Smooth muscle cell (in vitro differentiated cells): ENCODE data around the gene NDUFS1. TPM values are rescaled to one million over a fixed set of nuclear protein-coding genes. Genes with fewer than 3 reads are reported as not detected.
"Not testable (repeated sequence)": the region's sequence is repeated elsewhere in the genome, so short reads cannot be mapped to it uniquely, and the experiment has no call there.

Experiments
- DNase-seq: peaks from one replicate; lab custom pipeline; 2025; ENCODE audit not compliant: unreplicated experiment; lab: John Stamatoyannopoulos, UW
- H2AFZ ChIP-seq: fragments of 200-600 bp; sonication (generic); 2 replicates; pipeline ENCODE4 v1.6.0; 2016; ENCODE audit warnings: antibody characterized with exemption, low read depth, mild to moderate bottlenecking
- H3F3A ChIP-seq: fragments of 200-600 bp; sonication (generic); 2 replicates; pipeline ENCODE4 v1.6.0; 2017; ENCODE audit warnings: antibody characterized with exemption, low read depth
- H3K27ac ChIP-seq: fragments of 200-600 bp; sonication (generic); 2 replicates; pipeline ENCODE4 v1.5.1; 2016; ENCODE audit warnings: low read depth, mild to moderate bottlenecking
- H3K27me3 ChIP-seq: fragments of 200-600 bp; sonication (generic); 2 replicates; pipeline ENCODE4 v1.6.1; 2016; ENCODE audit warnings: low read depth, mild to moderate bottlenecking
- H3K36me3 ChIP-seq: fragments of 200-600 bp; sonication (generic); 2 replicates; pipeline ENCODE4 v1.5.1; 2016; ENCODE audit warnings: low read depth
- H3K4me1 ChIP-seq: fragments of 200-600 bp; sonication (generic); 2 replicates; pipeline ENCODE4 v1.5.1; 2016; ENCODE audit warnings: low read depth
- H3K4me2 ChIP-seq: fragments of 200-600 bp; sonication (generic); 2 replicates; pipeline ENCODE4 v1.6.0; 2016; ENCODE audit warnings: mild to moderate bottlenecking
- H3K4me3 ChIP-seq: fragments of 200-600 bp; sonication (generic); 2 replicates; pipeline ENCODE4 v1.5.1; 2016; ENCODE audit warnings: mild to moderate bottlenecking
- H3K79me2 ChIP-seq: fragments of 200-600 bp; sonication (generic); 2 replicates; pipeline ENCODE4 v1.6.0; 2016; ENCODE audit warnings: low read depth, mild to moderate bottlenecking
- H3K9ac ChIP-seq: fragments of 200-600 bp; sonication (generic); 2 replicates; pipeline ENCODE4 v1.6.0; 2016; ENCODE audit warnings: low read depth
- H3K9me3 ChIP-seq: fragments of 200-600 bp; sonication (generic); replicated peaks from 2 replicates; pipeline ENCODE4 v1.5.1; 2016; ENCODE audit warnings: low read depth
- H4K20me1 ChIP-seq: fragments of 200-600 bp; sonication (generic); 2 replicates; pipeline ENCODE4 v1.6.0; 2016; ENCODE audit warnings: low read depth
- WGBS: methylation state at CpG from one replicate; pipeline ENCODE4 v1.1.7; 2016; ENCODE audit warnings: low lambda C conversion rate; 5-methylcytosine and 5-hydroxymethylcytosine counted together
- polyA plus RNA-seq: library from polyadenylated mRNA; unstranded; fragments of >200 nt; fragmentation: Nextera tagmentation; extraction: Ambion mirVana; gene quantifications from 2 replicates; pipeline ENCODE4 v1.2.1, GENCODE V29; 2016
- total RNA-seq: library from RNA; depleted of rRNA; stranded (reverse); fragments of >200 nt; gene quantifications from 2 replicates; pipeline ENCODE4 v1.2.3, GENCODE V29; 2014
- TF ChIP-seq, protein P1 (sequence below): fragments of 200-600 bp; sonication (generic); IDR thresholded peaks from 2 replicates; pipeline ENCODE4 v1.5.1; 2017; ENCODE audit warnings: borderline replicate concordance, mild to moderate bottlenecking, antibody characterized with exemption; ENCODE audit not compliant: insufficient read depth, poor library complexity, severe bottlenecking

The NDUFS1 gene
- total RNA-seq (101 and 182 TPM in 2 replicates), polyA plus RNA-seq (59.0 and 62.0 TPM in 2 replicates)

DNA sequence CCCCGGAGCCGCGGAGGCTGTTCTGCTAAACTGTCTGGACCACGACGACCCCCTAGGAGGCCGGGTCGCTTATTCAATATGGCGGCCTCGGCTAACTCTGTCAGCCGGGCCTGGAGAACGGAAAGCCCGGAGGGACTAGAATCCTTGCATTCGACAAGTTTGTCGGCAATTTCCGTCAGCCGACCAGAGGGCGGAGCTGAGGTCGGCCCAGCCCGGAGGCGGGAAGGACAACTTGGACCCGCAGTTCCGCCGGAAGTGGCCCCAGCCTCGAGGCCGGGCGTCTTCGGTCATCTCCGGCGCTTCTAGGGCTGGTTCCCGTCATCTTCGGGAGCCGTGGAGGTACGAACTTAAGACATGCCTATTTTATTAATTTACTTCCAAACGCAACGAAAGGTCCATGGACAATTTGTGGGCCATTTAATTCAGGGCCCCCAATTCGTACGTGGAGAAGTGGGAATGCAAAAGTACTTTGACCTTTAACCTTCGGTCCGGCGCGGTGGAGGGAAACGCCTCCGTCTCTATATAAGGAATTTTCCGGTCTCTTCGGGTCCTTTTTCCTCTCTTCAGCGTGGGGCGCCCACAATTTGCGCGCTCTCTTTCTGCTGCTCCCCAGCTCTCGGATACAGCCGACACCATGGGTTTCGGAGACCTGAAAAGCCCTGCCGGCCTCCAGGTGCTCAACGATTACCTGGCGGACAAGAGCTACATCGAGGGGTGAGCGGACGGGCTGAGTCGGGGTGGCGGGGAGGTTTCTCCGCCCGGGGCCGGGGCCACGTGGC is at the start of gene NDUFS1, which contains the start of gene EEF1B2:
TSS of gene NDUFS1 (minus strand) at position 99 of the 779 bp plus-strand sequence. CDS start 5,766 bp downstream, outside the sequence.
TSS of gene EEF1B2 (plus strand) at position 550 of the 779 bp plus-strand sequence. CDS start at position 635, 85 bp downstream.
- H3K36me3 ChIP-seq, result peaks cover 3% of the 10 kb centered on the region
- no peaks in the 10 kb centered on the region for H3K9me3 ChIP-seq
- WGBS, result 1% methylated on average over 63 of the region's 64 CpGs
- peak within 1 kb of the TSS; percentile 90 for H3K27ac ChIP-seq
- DNase-seq, result peak; percentile 79
- H4K20me1 ChIP-seq, result peaks cover 51% of the 10 kb centered on the region
- peak within 1 kb of the TSS; percentile 92 for H3K4me2 ChIP-seq
- H2AFZ ChIP-seq, result peak within 1 kb of the TSS; percentile 90
- TF ChIP-seq, protein P1, sequence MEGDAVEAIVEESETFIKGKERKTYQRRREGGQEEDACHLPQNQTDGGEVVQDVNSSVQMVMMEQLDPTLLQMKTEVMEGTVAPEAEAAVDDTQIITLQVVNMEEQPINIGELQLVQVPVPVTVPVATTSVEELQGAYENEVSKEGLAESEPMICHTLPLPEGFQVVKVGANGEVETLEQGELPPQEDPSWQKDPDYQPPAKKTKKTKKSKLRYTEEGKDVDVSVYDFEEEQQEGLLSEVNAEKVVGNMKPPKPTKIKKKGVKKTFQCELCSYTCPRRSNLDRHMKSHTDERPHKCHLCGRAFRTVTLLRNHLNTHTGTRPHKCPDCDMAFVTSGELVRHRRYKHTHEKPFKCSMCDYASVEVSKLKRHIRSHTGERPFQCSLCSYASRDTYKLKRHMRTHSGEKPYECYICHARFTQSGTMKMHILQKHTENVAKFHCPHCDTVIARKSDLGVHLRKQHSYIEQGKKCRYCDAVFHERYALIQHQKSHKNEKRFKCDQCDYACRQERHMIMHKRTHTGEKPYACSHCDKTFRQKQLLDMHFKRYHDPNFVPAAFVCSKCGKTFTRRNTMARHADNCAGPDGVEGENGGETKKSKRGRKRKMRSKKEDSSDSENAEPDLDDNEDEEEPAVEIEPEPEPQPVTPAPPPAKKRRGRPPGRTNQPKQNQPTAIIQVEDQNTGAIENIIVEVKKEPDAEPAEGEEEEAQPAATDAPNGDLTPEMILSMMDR, result no peak
- peaks cover 4% of the 10 kb centered on the region for H3F3A ChIP-seq
- peaks cover 81% of the 10 kb centered on the region for H3K79me2 ChIP-seq
- peak within 1 kb of the TSS; percentile 82 for H3K4me3 ChIP-seq
- H3K9ac ChIP-seq, result peak within 1 kb of the TSS; percentile 89
- peaks cover 8% of the 10 kb centered on the region for H3K4me1 ChIP-seq
- no peaks in the 10 kb centered on the region for H3K27me3 ChIP-seq

DNA sequence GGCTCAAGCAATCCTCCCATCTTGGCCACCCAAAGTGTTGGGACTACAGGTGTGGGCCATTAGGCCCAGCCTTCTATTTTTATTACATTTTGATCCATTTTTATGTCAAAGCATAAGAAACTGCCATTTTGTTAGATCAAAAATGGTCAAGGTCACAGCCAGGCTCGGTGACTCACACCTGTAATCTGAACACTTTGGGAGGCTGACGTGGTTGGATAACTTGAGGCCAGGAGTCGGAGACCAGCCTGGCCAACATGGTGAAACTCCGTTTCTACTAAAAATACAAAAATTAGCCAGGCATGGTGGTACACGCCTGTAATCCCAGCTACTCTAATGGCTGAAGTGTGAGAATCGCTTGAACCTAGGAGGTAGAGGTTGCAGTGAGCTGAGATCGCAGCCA is 49.7 kb upstream of the NDUFS1 start:
- H3K9me3 ChIP-seq, result no peaks in the 10 kb centered on the region
- H3K4me3 ChIP-seq, result no peak overlapping the region
- 92% methylated on average over 7 of the region's 7 CpGs for WGBS
- H3K4me1 ChIP-seq, result peaks cover 25% of the 10 kb centered on the region
- H4K20me1 ChIP-seq, result no peaks in the 10 kb centered on the region
- no peaks in the 10 kb centered on the region for H3F3A ChIP-seq
- no peak overlapping the region for H3K4me2 ChIP-seq
- DNase-seq, result no peak
- H3K36me3 ChIP-seq, result no peaks in the 10 kb centered on the region
- H3K27ac ChIP-seq, result no peak overlapping the region
- H3K79me2 ChIP-seq, result no peaks in the 10 kb centered on the region
- H3K27me3 ChIP-seq, result no peaks in the 10 kb centered on the region
- no peak overlapping the region for H3K9ac ChIP-seq
- H2AFZ ChIP-seq, result no peak overlapping the region
- TF ChIP-seq, protein P1, result no peak

DNA sequence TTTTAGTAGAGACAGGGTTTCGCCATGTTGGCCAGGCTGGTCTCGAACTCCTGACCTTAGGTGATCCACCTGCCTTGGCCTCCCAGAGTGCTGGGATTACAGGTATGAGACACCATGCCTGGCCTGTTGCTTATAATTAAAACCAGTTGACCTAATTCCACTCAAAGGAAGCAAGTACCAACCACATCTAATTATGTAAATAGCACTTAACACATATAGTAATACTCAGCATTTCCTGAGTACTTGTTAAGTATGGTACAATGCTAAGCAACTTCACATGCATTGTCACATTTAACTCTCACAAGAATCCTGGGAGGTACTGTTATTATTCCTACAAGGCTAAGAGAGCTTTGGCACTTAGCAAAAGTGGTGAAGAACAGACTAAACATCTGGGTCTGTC is 48.1 kb upstream of the NDUFS1 start:
- not testable (repeated sequence) for DNase-seq, H3K27me3 ChIP-seq, H3F3A ChIP-seq, H3K27ac ChIP-seq, H4K20me1 ChIP-seq, H3K9me3 ChIP-seq, H3K4me2 ChIP-seq, H3K79me2 ChIP-seq, H3K4me3 ChIP-seq, H3K9ac ChIP-seq, H3K36me3 ChIP-seq, H2AFZ ChIP-seq
- peaks cover 10% of the 10 kb centered on the region for H3K4me1 ChIP-seq
- 96% methylated on average over 2 of the region's 2 CpGs for WGBS

DNA sequence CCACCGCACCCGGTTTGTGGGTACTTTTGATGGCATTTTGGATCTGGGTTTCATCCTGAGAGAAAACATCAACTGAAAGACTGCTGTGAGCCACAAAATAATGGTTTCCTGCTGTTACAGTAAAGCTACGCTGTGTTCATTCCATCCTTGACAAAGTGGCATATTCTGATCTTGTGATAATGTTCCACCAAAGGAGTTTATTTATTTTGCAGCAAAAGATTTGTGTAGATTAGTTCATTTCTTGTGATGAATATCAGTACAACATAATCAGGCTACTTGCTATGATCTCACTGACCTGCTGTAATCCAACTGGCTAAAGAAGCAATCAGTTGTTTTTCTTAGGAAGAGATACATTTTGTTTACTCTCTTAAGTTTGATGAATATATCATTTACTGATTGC is 45.5 kb upstream of the NDUFS1 start:
- TF ChIP-seq, protein P1, result no peak
- Histone ChIP-seq H3K36me3 (no peaks in the 10 kb centered on the region), H4K20me1 (no peaks in the 10 kb centered on the region), H3K4me1 (no peaks in the 10 kb centered on the region), H3K9me3 (no peaks in the 10 kb centered on the region), H3K27ac (no peak overlapping the region), H3F3A (no peaks in the 10 kb centered on the region), H3K4me2 (no peak overlapping the region), H3K79me2 (no peaks in the 10 kb centered on the region), H3K4me3 (no peak overlapping the region), H2AFZ (no peak overlapping the region), H3K27me3 (no peaks in the 10 kb centered on the region), H3K9ac (no peak overlapping the region)
- DNase-seq, result no peak
- WGBS, result 58% methylated on average over 3 of the region's 3 CpGs
